Measurements from ENCODE around the gene ARRDC1.
"Not testable (repeated sequence)": the region's sequence is repeated elsewhere in the genome, so short reads cannot be mapped to it uniquely, and the experiment has no call there.

ARRDC1 gene

GRCh38 chr9:137613259-137613658, 7.8 kb downstream of the ARRDC1 start:
- DNase-seq (ENCODE audit: low spot score) = no peak

GRCh38 chr9:137613738-137614523, 8.4 kb downstream of the ARRDC1 start:
- no peak for DNase-seq (ENCODE audit: low spot score)

GRCh38 chr9:137614631-137615386, 9.3 kb downstream of the ARRDC1 start:
- DNase-seq (ENCODE audit: low spot score) = no peak

GRCh38 chr9:137615387-137615871, 9.9 kb downstream of the ARRDC1 start:
- DNase-seq (ENCODE audit: low spot score) = no peak

- peak; percentile 88 for DNase-seq (ENCODE audit: low spot score)
Observed at GRCh38 chr9:137618105-137619067, 12.9 kb downstream of the ARRDC1 start, which contains the start of gene EHMT1. EHMT1 (plus strand) TSS chr9:137619005; CDS start chr9:137619029, 24 bp downstream.

- DNase-seq (ENCODE audit: low spot score) = no peak
Observed at GRCh38 chr9:137619240-137620047, 14.0 kb downstream of the ARRDC1 start.

- no peak for DNase-seq (ENCODE audit: low spot score)
Observed at GRCh38 chr9:137620048-137620405, 14.5 kb downstream of the ARRDC1 start.

GRCh38 chr9:137620581-137620980, 15.1 kb downstream of the ARRDC1 start:
- DNase-seq (ENCODE audit: low spot score) = no peak

- no peak for DNase-seq (ENCODE audit: low spot score)
Observed at GRCh38 chr9:137621131-137621757, 15.8 kb downstream of the ARRDC1 start.

GRCh38 chr9:137622211-137622610, 16.7 kb downstream of the ARRDC1 start:
- not testable (repeated sequence) for DNase-seq (ENCODE audit: low spot score)

GRCh38 chr9:137626464-137626863, 21.0 kb downstream of the ARRDC1 start:
- DNase-seq (ENCODE audit: low spot score) = no peak

GRCh38 chr9:137627406-137627805, 21.9 kb downstream of the ARRDC1 start:
- not testable (repeated sequence) for DNase-seq (ENCODE audit: low spot score)

GRCh38 chr9:137630126-137630525, 24.6 kb downstream of the ARRDC1 start:
- no peak for DNase-seq (ENCODE audit: low spot score)

GRCh38 chr9:137630679-137631078, 25.2 kb downstream of the ARRDC1 start:
- DNase-seq (ENCODE audit: low spot score) = no peak

GRCh38 chr9:137631345-137632229, 26.1 kb downstream of the ARRDC1 start:
- DNase-seq (ENCODE audit: low spot score) = no peak

GRCh38 chr9:137632230-137633161, 27.0 kb downstream of the ARRDC1 start:
- peak; percentile 42 for DNase-seq (ENCODE audit: low spot score)

GRCh38 chr9:137634016-137634415, 28.5 kb downstream of the ARRDC1 start:
- no peak for DNase-seq (ENCODE audit: low spot score)

- no peak for DNase-seq (ENCODE audit: low spot score)
Observed at GRCh38 chr9:137638680-137639079, 33.2 kb downstream of the ARRDC1 start.
